Umbilical cord (tissue), 2 donors: ENCODE data around the gene RNF220. TPM values are rescaled to one million over a fixed set of nuclear protein-coding genes. Genes with fewer than 3 reads are reported as not detected.

Source experiments
- DNase-seq: peaks from one replicate; pipeline ENCODE4 v3.0.0-alpha.2; 2015; ENCODE audit warnings: low spot score
- total RNA-seq: library from RNA; depleted of rRNA; stranded (reverse); fragments of >200 nt; gene quantifications from one replicate; pipeline ENCODE4 v1.2.3, GENCODE V29; 2014; ENCODE audit warnings: low replicate concordance; ENCODE audit not compliant: insufficient read depth

Gene RNF220
- total RNA-seq, 1 donor from 2014 or later = 95.3 TPM

- no peak for DNase-seq
Measured at GRCh38 chr1:44701141-44701573, 296.1 kb downstream of the RNF220 start.

Other genes with a start within 250 kb of the RNF220 start
- 14.7 TPM for gene DMAP1, start 191.8 kb upstream of the RNF220 start, total RNA-seq
- gene ERI3, start 50.0 kb upstream of the RNF220 start, total RNA-seq = 29.6 TPM